T-helper 2 cell treated with Interferon-gamma antibody and Interleukin-4, amounts not matched to agents 5 μg/mL and 100 μg/mL, for 36 hours (primary cell): ENCODE data around the gene UBE4B.

Experiments
- DNase-seq: peaks from one replicate; pipeline ENCODE4 v3.0.0; 2021; ENCODE audit warnings: low spot score
- H3K27ac Mint-ChIP-seq: one replicate; pipeline ENCODE4 v1.8.0; 2021; ENCODE audit warnings: mild to moderate bottlenecking, mixed read lengths
- H3K27me3 Mint-ChIP-seq: one replicate; pipeline ENCODE4 v1.8.0; 2021; ENCODE audit warnings: low read depth, mixed read lengths
- H3K36me3 Mint-ChIP-seq: one replicate; pipeline ENCODE4 v1.8.0; 2021; ENCODE audit warnings: low read depth, mixed read lengths
- H3K4me1 Mint-ChIP-seq: one replicate; pipeline ENCODE4 v1.8.0; 2021; ENCODE audit warnings: low read depth, mixed read lengths
- H3K4me3 Mint-ChIP-seq: one replicate; pipeline ENCODE4 v1.8.0; 2022; ENCODE audit warnings: mild to moderate bottlenecking, moderate library complexity, mixed read lengths
- H3K9me3 Mint-ChIP-seq: one replicate; pipeline ENCODE4 v1.8.0; 2021; ENCODE audit warnings: mixed read lengths

UBE4B gene

GRCh38 chr1:10171105-10171767 lies 138.5 kb downstream of the UBE4B start:
- H3K27ac Mint-ChIP-seq: peak overlapping the region; percentile 93
- H3K9me3 Mint-ChIP-seq: peaks cover 6% of the 10 kb centered on the region
- H3K36me3 Mint-ChIP-seq: peaks cover 63% of the 10 kb centered on the region
- peaks cover 46% of the 10 kb centered on the region for H3K4me1 Mint-ChIP-seq
- H3K27me3 Mint-ChIP-seq: no peaks in the 10 kb centered on the region
- no peak for DNase-seq
- H3K4me3 Mint-ChIP-seq: peak overlapping the region; percentile 80

GRCh38 chr1:10171995-10172669 lies 139.4 kb downstream of the UBE4B start:
- Mint-ChIP-seq H3K27me3 (no peaks in the 10 kb centered on the region), H3K4me3 (peak overlapping the region; percentile 33), H3K9me3 (peaks cover 6% of the 10 kb centered on the region), H3K36me3 (peaks cover 63% of the 10 kb centered on the region), H3K27ac (peak overlapping the region; percentile 42), H3K4me1 (peaks cover 46% of the 10 kb centered on the region)
- DNase-seq: no peak

GRCh38 chr1:10173582-10173981 lies 140.8 kb downstream of the UBE4B start:
- H3K4me3 Mint-ChIP-seq: no peak overlapping the region
- H3K36me3 Mint-ChIP-seq: peaks cover 55% of the 10 kb centered on the region
- H3K27ac Mint-ChIP-seq: no peak overlapping the region
- H3K27me3 Mint-ChIP-seq: no peaks in the 10 kb centered on the region
- DNase-seq: no peak
- H3K4me1 Mint-ChIP-seq: peaks cover 39% of the 10 kb centered on the region
- peaks cover 6% of the 10 kb centered on the region for H3K9me3 Mint-ChIP-seq

GRCh38 chr1:10177876-10178275 lies 145.1 kb downstream of the UBE4B start:
- no peak overlapping the region for H3K27ac Mint-ChIP-seq
- DNase-seq: no peak
- H3K4me3 Mint-ChIP-seq: no peak overlapping the region

GRCh38 chr1:10178597-10179405 lies 146.0 kb downstream of the UBE4B start:
- Mint-ChIP-seq H3K27me3 (no peaks in the 10 kb centered on the region), H3K4me1 (peaks cover 10% of the 10 kb centered on the region), H3K36me3 (peaks cover 43% of the 10 kb centered on the region), H3K4me3 (no peak overlapping the region), H3K27ac (no peak overlapping the region), H3K9me3 (peaks cover 6% of the 10 kb centered on the region)
- no peak for DNase-seq

More at GRCh38 chr1:10177876-10178275, 145.1 kb downstream of the UBE4B start:
- H3K27me3 Mint-ChIP-seq: no peaks in the 10 kb centered on the region
- H3K4me1 Mint-ChIP-seq: peaks cover 10% of the 10 kb centered on the region
- H3K9me3 Mint-ChIP-seq: peaks cover 6% of the 10 kb centered on the region
- peaks cover 44% of the 10 kb centered on the region for H3K36me3 Mint-ChIP-seq

GRCh38 chr1:10179406-10180091 lies 146.8 kb downstream of the UBE4B start:
- Mint-ChIP-seq H3K9me3 (peaks cover 6% of the 10 kb centered on the region), H3K4me1 (peaks cover 10% of the 10 kb centered on the region), H3K4me3 (no peak overlapping the region), H3K27ac (no peak overlapping the region), H3K27me3 (no peaks in the 10 kb centered on the region), H3K36me3 (peaks cover 42% of the 10 kb centered on the region)
- DNase-seq: no peak

GRCh38 chr1:10181154-10181553 lies 148.4 kb downstream of the UBE4B start:
- H3K27me3 Mint-ChIP-seq: no peaks in the 10 kb centered on the region
- H3K9me3 Mint-ChIP-seq: no peaks in the 10 kb centered on the region
- no peak overlapping the region for H3K4me3 Mint-ChIP-seq
- peaks cover 9% of the 10 kb centered on the region for H3K4me1 Mint-ChIP-seq
- H3K27ac Mint-ChIP-seq: no peak overlapping the region
- peaks cover 30% of the 10 kb centered on the region for H3K36me3 Mint-ChIP-seq
- no peak for DNase-seq

- no peak for DNase-seq
- H3K4me3 Mint-ChIP-seq: no peak overlapping the region
- H3K36me3 Mint-ChIP-seq: peaks cover 10% of the 10 kb centered on the region
- H3K27me3 Mint-ChIP-seq: no peaks in the 10 kb centered on the region
- peaks cover 14% of the 10 kb centered on the region for H3K4me1 Mint-ChIP-seq
- H3K27ac Mint-ChIP-seq: no peak overlapping the region
- H3K9me3 Mint-ChIP-seq: peaks cover 3% of the 10 kb centered on the region
Observed at GRCh38 chr1:10185759-10186158, 153.0 kb downstream of the UBE4B start.

GRCh38 chr1:10186331-10187025 lies 153.7 kb downstream of the UBE4B start:
- Mint-ChIP-seq H3K27me3 (no peaks in the 10 kb centered on the region), H3K4me1 (peaks cover 14% of the 10 kb centered on the region), H3K27ac (no peak overlapping the region), H3K36me3 (peaks cover 5% of the 10 kb centered on the region), H3K4me3 (no peak overlapping the region), H3K9me3 (peaks cover 3% of the 10 kb centered on the region)
- no peak for DNase-seq

GRCh38 chr1:10187026-10187334 lies 154.2 kb downstream of the UBE4B start:
- Mint-ChIP-seq H3K27me3 (no peaks in the 10 kb centered on the region), H3K9me3 (peaks cover 3% of the 10 kb centered on the region), H3K27ac (peak overlapping the region; percentile 8), H3K4me3 (no peak overlapping the region), H3K4me1 (peaks cover 14% of the 10 kb centered on the region), H3K36me3 (peaks cover 5% of the 10 kb centered on the region)
- DNase-seq: no peak

- H3K27ac Mint-ChIP-seq: no peak overlapping the region
- H3K9me3 Mint-ChIP-seq: peaks cover 3% of the 10 kb centered on the region
- no peak for DNase-seq
- H3K36me3 Mint-ChIP-seq: peaks cover 2% of the 10 kb centered on the region
- H3K27me3 Mint-ChIP-seq: peaks cover under 1% of the 10 kb centered on the region
- no peak overlapping the region for H3K4me3 Mint-ChIP-seq
- peaks cover 8% of the 10 kb centered on the region for H3K4me1 Mint-ChIP-seq
Observed at GRCh38 chr1:10188133-10188650, 155.4 kb downstream of the UBE4B start.

- no peak overlapping the region for H3K27ac Mint-ChIP-seq
- H3K9me3 Mint-ChIP-seq: peaks cover 3% of the 10 kb centered on the region
- DNase-seq: no peak
- H3K4me3 Mint-ChIP-seq: no peak overlapping the region
- no peaks in the 10 kb centered on the region for H3K36me3 Mint-ChIP-seq
- H3K27me3 Mint-ChIP-seq: peaks cover 5% of the 10 kb centered on the region
- peaks cover 12% of the 10 kb centered on the region for H3K4me1 Mint-ChIP-seq
Observed at GRCh38 chr1:10189659-10190058, 156.9 kb downstream of the UBE4B start.

- Mint-ChIP-seq H3K27ac (no peak overlapping the region), H3K9me3 (peaks cover 3% of the 10 kb centered on the region), H3K36me3 (no peaks in the 10 kb centered on the region), H3K4me1 (peaks cover 8% of the 10 kb centered on the region), H3K27me3 (peaks cover 5% of the 10 kb centered on the region), H3K4me3 (no peak overlapping the region)
- DNase-seq: no peak
Observed at GRCh38 chr1:10192263-10192662, 159.5 kb downstream of the UBE4B start.
